Measurements from ENCODE around the gene RHOU. TPM values are rescaled to one million over a fixed set of nuclear protein-coding genes. Genes with fewer than 3 reads are reported as not detected.

RHOU gene
- 8.9 to 15.1 TPM (median 11.6 TPM) in 5 replicates for total RNA-seq (2022; extraction: Qiagen RNA extraction)

GRCh38 chr1:228734881-228735801 lies at the start of gene RHOU:
TSS of gene RHOU (plus strand) at chr1:228735479. CDS start at chr1:228735743, 264 bp downstream.

Other genes starting within 250 kb of the RHOU start
- 61.0 to 82.7 TPM (median 82.3 TPM) in 5 replicates for gene RNF187, start 248.1 kb upstream of the RHOU start, total RNA-seq (2022; extraction: Qiagen RNA extraction)